HG03135 (cell line): ENCODE measurements around the gene ANXA11.
"Not testable (repeated sequence)": the region's sequence is repeated elsewhere in the genome, so short reads cannot be mapped to it uniquely, and the experiment has no call there.

Experiments used
- ATAC-seq: cut with Tn5 transposase; IDR thresholded peaks from one replicate; pipeline ENCODE4 v1.9.1; 2021; ENCODE audit warnings: mild to moderate bottlenecking, moderate library complexity; ENCODE audit not compliant: unreplicated experiment

The ANXA11 gene

GRCh38 chr10:80205477-80206276 lies at the start of gene ANXA11:
Gene ANXA11 (minus strand): TSS chr10:80205537. CDS start chr10:80172861, 32,676 bp downstream.
- ATAC-seq: peak; percentile 85

DNA sequence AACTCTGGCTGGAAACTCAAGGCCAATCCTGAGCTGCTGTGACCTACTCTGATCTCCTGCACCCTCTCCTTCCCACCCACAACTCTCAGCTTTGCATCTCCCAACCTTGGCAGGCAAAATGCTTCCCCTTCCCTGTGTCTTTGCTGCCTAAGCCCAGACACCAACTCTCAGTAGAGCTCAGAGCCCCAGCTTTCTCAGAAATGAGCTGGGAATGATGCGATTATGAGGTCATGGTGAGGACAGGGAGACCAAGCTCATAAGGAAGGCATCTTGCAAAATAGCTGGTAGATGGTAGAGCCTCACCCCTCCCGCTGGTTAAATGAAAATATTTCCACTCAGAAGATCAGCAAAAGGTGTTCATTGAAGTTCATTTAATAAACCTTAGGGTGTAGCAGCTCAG lies 49.4 kb upstream of the ANXA11 start:
- not testable (repeated sequence) for ATAC-seq

DNA sequence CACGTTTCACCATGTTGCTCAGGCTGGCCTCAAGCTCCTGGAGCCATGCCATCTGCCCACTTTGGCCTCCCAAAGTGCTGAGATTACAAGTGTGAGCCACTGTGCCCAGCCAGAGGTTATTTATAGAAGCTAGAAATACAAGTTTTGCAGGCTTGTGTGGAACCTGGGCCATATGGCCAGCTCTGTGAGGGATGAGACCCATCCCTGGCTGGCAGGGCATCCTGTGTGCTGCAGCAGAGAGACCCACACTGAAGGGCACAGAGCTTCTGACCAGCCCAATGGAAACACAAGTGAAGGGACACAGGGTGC lies 48.6 kb upstream of the ANXA11 start:
- not testable (repeated sequence) for ATAC-seq

- ATAC-seq: peak; percentile 73
Observed at GRCh38 chr10:80253266-80253962, 48.1 kb upstream of the ANXA11 start.

- ATAC-seq: no peak
Observed at GRCh38 chr10:80252296-80252887, 47.1 kb upstream of the ANXA11 start.

GRCh38 chr10:80251703-80252280 lies 46.5 kb upstream of the ANXA11 start:
- ATAC-seq: not testable (repeated sequence)

DNA sequence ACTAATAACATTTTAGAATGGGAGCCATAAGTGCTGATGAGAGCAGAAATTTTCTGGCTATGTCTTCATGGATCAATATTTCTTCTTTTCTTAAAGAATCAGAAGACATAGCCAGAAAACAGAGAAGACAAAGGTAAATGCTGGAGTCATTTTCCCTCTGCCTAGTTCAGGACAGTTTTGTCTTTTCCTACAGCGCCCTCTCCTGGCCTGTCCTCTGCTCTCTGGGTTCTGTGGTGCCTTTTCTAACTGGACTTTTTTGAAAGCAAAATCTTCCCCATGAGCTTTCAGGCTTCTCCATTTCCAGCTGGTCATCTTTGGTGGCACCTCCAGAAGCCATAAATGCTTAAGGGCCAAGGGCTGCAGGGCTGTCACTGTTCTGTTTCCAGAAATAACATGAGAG lies 45.1 kb upstream of the ANXA11 start:
- ATAC-seq: not testable (repeated sequence)

- not testable (repeated sequence) for ATAC-seq
Observed at GRCh38 chr10:80249906-80250305, 44.6 kb upstream of the ANXA11 start.

- not testable (repeated sequence) for ATAC-seq
Observed at GRCh38 chr10:80247611-80248010, 42.3 kb upstream of the ANXA11 start.

GRCh38 chr10:80244371-80244770 lies 39.0 kb upstream of the ANXA11 start:
- ATAC-seq: not testable (repeated sequence)

DNA sequence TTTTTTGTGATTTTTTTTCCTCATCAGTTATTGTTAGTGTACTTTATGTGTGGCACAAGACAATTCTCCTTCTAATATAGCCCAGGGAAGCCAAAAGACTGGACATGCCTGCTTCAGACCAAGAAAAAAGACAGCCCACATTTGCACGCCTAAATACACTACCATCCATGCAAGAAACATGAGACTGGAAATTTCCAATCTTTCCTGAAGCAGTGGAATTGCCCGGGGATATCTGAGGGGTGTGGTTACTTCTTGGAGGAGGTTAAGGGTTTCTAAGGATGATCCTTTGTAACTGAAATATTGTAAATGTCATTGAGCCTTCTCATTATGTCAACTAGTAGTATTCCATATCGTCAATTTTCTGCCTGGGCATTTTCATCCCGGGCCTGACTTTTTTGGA lies 37.0 kb upstream of the ANXA11 start:
- ATAC-seq: not testable (repeated sequence)

- not testable (repeated sequence) for ATAC-seq
Observed at GRCh38 chr10:80236457-80236856, 31.1 kb upstream of the ANXA11 start.

- peak; percentile 100 for ATAC-seq
Observed at GRCh38 chr10:80234331-80235235, 29.2 kb upstream of the ANXA11 start.

DNA sequence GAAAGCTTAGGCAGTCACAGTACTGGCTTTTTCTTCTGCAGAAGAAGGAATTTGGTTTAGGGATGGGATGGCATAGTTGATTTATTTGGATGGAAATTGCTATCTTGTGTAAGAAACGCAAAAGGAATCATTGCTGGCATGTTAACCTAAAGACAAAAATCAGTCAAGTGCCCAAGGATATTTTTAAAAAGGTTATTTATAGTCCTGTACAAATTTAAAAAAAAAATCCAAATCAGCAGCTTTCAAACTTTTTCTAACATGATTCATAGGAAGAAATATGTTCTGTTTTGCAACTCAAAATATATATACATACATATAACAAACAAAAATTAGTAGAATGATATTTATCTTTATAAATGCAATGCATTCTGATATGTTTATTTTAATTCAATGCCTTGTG lies 28.5 kb upstream of the ANXA11 start:
- ATAC-seq: not testable (repeated sequence)

- ATAC-seq: peak; percentile 60
Observed at GRCh38 chr10:80226723-80227122, 21.4 kb upstream of the ANXA11 start.

- ATAC-seq: not testable (repeated sequence)
Observed at GRCh38 chr10:80223031-80223419, 17.7 kb upstream of the ANXA11 start.

DNA sequence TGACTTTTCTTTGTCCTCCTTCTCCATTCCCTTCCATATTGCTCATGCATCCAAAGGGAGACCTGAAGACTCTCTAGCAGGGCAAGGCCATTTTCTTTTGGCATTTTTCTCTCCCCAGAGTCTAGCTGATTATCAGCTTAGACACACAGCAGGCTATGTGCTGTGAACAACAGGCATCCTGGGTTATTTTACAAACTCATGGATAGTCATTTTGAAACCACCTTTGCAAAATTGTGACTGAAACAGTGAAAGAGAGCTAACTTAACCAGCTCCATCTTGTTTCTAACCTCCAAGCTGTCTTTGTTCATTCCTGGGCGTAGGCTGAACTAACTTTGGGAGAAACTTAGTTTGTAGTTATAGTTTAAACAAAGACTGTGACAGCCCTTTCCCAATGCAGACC lies 13.5 kb upstream of the ANXA11 start:
- peak; percentile 84 for ATAC-seq

GRCh38 chr10:80214368-80214982 lies 9.1 kb upstream of the ANXA11 start:
- ATAC-seq: not testable (repeated sequence)

GRCh38 chr10:80212535-80213115 lies 7.3 kb upstream of the ANXA11 start:
- not testable (repeated sequence) for ATAC-seq

GRCh38 chr10:80211786-80212185 lies 6.4 kb upstream of the ANXA11 start:
- no peak for ATAC-seq
